ENCODE measurements around the gene INPP4B. TPM values are rescaled to one million over a fixed set of nuclear protein-coding genes. Genes with fewer than 3 reads are reported as not detected.

The INPP4B gene
- total and polyA plus RNA-seq, 9 donors, result 1.7 to 14.7 (median 10.7) TPM

DNA sequence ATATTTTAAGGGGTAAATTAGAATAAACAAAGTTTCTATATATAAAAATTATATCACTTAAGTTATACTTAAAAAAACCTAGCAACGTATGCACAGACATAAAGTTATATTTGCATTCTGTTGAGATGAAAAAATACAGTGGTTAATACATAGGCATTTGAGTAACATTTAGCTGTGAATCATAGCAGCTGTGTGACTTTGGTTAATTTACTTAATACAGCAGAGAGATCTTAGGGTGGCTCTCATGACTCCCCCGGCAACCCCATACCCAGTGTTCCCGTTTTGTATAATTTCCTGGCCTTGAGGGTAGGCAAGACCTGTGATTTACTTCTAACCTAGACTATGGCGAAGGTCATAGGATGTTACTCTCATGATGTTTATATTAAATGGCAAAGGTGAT lies 504.8 kb downstream of the INPP4B start:
- Histone ChIP-seq H3K4me1 (ENCODE audit: insufficient read depth) (no peaks in the 10 kb centered on the region), H3K27ac (no peak overlapping the region), H3K27me3 (no peaks in the 10 kb centered on the region), H3K36me3 (no peaks in the 10 kb centered on the region), H3K9me3 (no peaks in the 10 kb centered on the region), H3K4me3 (no peak overlapping the region)
- TF ChIP-seq POLR2A (IDR thresholded peaks at IDR 0.05) (no peak), CTCF (IDR thresholded peaks at IDR 0.05) (no peak), EP300 (IDR thresholded peaks at IDR 0.05) (no peak)
- DNase-seq, result no peak
- WGBS, 3 donors, result 92 to 96% (median 92%) methylated on average over 4 of the region's 4 CpGs
- intact Hi-C loops (cut with DNase I), result no loop called here

DNA sequence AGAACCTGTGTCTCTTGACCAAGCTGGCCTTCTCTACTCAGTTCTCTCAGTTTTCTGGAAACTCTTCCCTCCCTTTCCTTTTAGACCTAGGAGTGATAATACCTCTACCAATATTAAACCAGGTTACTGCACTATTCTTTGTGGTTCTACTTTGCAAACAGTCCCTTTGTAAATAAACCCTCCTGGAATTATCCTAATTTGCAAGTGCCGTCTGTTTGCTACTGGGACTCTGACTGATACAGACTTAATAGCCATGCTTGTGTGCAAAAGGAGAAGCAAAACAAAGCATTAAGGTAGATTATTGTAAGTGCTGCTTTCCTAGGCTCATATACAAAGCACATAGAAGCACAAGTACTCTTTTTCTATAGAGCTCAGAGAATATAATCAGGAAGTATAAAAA lies 507.0 kb downstream of the INPP4B start:
- H3K4me1 ChIP-seq (ENCODE audit: insufficient read depth), result no peaks in the 10 kb centered on the region
- intact Hi-C loops (cut with DNase I), result loop anchor here in 1 of 4 donors (5.0 kb wide), 1 partner anchor 1743 kb away; no protein-coding TSS in a partner anchor

DNA sequence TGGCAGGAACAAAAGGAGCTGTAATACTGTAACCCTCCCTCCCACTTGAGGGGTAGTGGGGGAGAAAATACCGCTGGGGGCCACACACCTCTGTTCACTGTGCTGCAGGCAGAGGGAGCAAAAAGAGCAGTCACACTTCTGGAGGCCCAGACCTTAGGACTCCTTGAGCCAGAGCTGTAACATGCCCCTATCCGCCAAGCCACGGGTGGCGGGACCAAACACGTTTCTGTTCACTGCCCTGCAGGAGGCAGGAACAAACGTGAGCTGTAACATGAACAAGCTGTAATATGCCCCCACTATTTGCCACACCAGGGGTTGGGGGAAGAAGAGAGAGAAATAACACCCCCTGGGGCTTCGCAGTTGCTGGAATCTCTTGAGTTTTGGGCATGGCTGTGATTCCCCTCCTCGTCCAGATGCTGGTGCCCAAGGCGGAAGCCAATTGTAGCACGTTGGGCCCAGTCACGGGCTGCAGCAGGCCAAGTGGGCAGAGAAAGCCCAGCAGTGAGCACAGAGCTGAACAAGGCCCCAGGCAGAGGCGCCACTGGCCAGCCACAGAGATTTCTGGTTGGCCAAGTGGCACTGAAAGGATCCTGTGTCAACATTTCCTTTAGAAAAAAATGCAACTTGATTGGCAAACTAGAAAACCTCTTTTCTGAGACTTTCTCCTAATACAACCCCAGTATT lies 509.7 kb downstream of the INPP4B start:
- Histone ChIP-seq H3K4me1 (ENCODE audit: insufficient read depth) (no peaks in the 10 kb centered on the region), H3K4me3 (no peak overlapping the region), H3K27ac (no peak overlapping the region), H3K36me3 (no peaks in the 10 kb centered on the region), H3K27me3 (no peaks in the 10 kb centered on the region), H3K9me3 (no peaks in the 10 kb centered on the region)
- DNase-seq, result peak in 1 of 5 donors; percentile 12
- TF ChIP-seq EP300 (IDR thresholded peaks at IDR 0.05), result no peak
- no peak for TF ChIP-seq POLR2A (IDR thresholded peaks at IDR 0.05)
- TF ChIP-seq CTCF (IDR thresholded peaks at IDR 0.05), result no peak
- intact Hi-C loops (cut with DNase I), result loop anchor here in 1 of 4 donors (5.0 kb wide), 1 partner anchor 1746 kb away; no protein-coding TSS in a partner anchor
- WGBS, 3 donors, result 88 to 97% (median 91%) methylated on average over 12 of the region's 12 CpGs

More for the DNA sequence above, 507.0 kb downstream of the INPP4B start:
- H3K36me3 ChIP-seq, result no peaks in the 10 kb centered on the region
- H3K9me3 ChIP-seq, result no peaks in the 10 kb centered on the region
- TF ChIP-seq POLR2A (IDR thresholded peaks at IDR 0.05) (no peak), EP300 (IDR thresholded peaks at IDR 0.05) (no peak), CTCF (IDR thresholded peaks at IDR 0.05) (no peak)
- no peaks in the 10 kb centered on the region for H3K27me3 ChIP-seq
- no peak overlapping the region for H3K27ac ChIP-seq
- H3K4me3 ChIP-seq, result no peak overlapping the region
- DNase-seq, result no peak
- 92 to 100% (median 93%) methylated on average over 1 of the region's 1 CpG for WGBS, 3 donors

GRCh38 chr4:142334931-142335330 lies 511.2 kb downstream of the INPP4B start:
- no peak overlapping the region for H3K4me3 ChIP-seq
- H3K36me3 ChIP-seq, result no peaks in the 10 kb centered on the region
- DNase-seq, result no peak
- H3K9me3 ChIP-seq, result no peaks in the 10 kb centered on the region
- intact Hi-C loops (cut with DNase I), result loop anchor here in 1 of 4 donors (5.0 kb wide), 1 partner anchor 1747 kb away; no protein-coding TSS in a partner anchor
- peaks cover 3% of the 10 kb centered on the region for H3K4me1 ChIP-seq (ENCODE audit: insufficient read depth)
- TF ChIP-seq CTCF (IDR thresholded peaks at IDR 0.05) (no peak), POLR2A (IDR thresholded peaks at IDR 0.05) (no peak), EP300 (IDR thresholded peaks at IDR 0.05) (no peak)
- no peaks in the 10 kb centered on the region for H3K27me3 ChIP-seq
- no peak overlapping the region for H3K27ac ChIP-seq

Data from ovary (tissue), 9 donors.